BJ (cell line): ENCODE measurements around the gene SEZ6. TPM values are rescaled to one million over a fixed set of nuclear protein-coding genes. Genes with fewer than 3 reads are reported as not detected.

Experiments
- CTCF ChIA-PET: fragments of 350-600 bp; formaldehyde crosslinking; extraction: SDS; loops from one replicate; lab custom pipeline; 2021; ENCODE audit warnings: antibody characterized with exemption, inconsistent platforms; lab: Yijun Ruan, JAX
- POLR2A ChIA-PET: fragments of 300-600 bp; sonication (Branson Sonifier 250); formaldehyde crosslinking; extraction: SDS; loops from one replicate; lab custom pipeline; 2021; ENCODE audit warnings: antibody characterized with exemption; lab: Charles Lee
- DNase-seq: peaks from one replicate; pipeline ENCODE4 v3.0.0-alpha.2; 2011; ENCODE audit warnings: low read depth
- H3K27me3 ChIP-seq: 2 replicates; pipeline ENCODE4 v1.6.0; 2011; ENCODE audit warnings: low read length; ENCODE audit not compliant: control insufficient read depth, insufficient read depth
- H3K36me3 ChIP-seq: 2 replicates; pipeline ENCODE4 v1.5.1; 2011; ENCODE audit warnings: low read length; ENCODE audit not compliant: control insufficient read depth, insufficient read depth
- H3K4me3 ChIP-seq: 2 replicates; pipeline ENCODE4 v1.5.1; 2011; ENCODE audit warnings: low read depth, mild to moderate bottlenecking, control low read depth, low read length
- CTCF ChIP-seq: IDR thresholded peaks from 2 replicates; pipeline ENCODE4 v1.5.1; 2011; ENCODE audit warnings: low read depth, mild to moderate bottlenecking, control low read depth, inconsistent platforms, low read length, moderate library complexity; ENCODE audit not compliant: insufficient read depth
- polyA minus RNA-seq: library from RNA; depleted of rRNA, polyadenylated mRNA; stranded (reverse); fragments of >200 nt; gene quantifications from 2 replicates; pipeline ENCODE4 v1.2.3, GENCODE V29; 2011; rRNA and poly(A)+ RNA removed
- polyA plus RNA-seq: library from polyadenylated mRNA; depleted of rRNA; stranded (reverse); fragments of >200 nt; gene quantifications from 2 replicates; pipeline ENCODE4 v1.2.3, GENCODE V29; 2011; rRNA removed

The SEZ6 gene
- polyA plus RNA-seq = not detected in 2 replicates
- polyA minus RNA-seq = not detected in 2 replicates

- no peak for TF ChIP-seq CTCF
- ChIA-PET POLR2A (no interaction called here), CTCF (no interaction called here)
- Histone ChIP-seq H3K36me3 (no peaks in the 10 kb centered on the region), H3K27me3 (peaks cover 35% of the 10 kb centered on the region), H3K4me3 (no peak within 1 kb of the TSS)
- no peak for DNase-seq
These were observed at the start of gene SEZ6 for GRCh38 chr17:29005936-29006511. Gene SEZ6 (minus strand): TSS chr17:29006033. CDS start chr17:29005869, 164 bp downstream.

GRCh38 chr17:29054835-29055234, 49.0 kb upstream of the SEZ6 start:
- CTCF ChIA-PET = interaction anchor here (1.9 kb wide), 1 partner anchor 12 kb away, joined by 5 read pairs; the partner anchor contains the start of gene PIPOX
- no peaks in the 10 kb centered on the region for H3K36me3 ChIP-seq
- POLR2A ChIA-PET = no interaction called here
- peaks cover 16% of the 10 kb centered on the region for H3K27me3 ChIP-seq
- H3K4me3 ChIP-seq = no peak overlapping the region
- no peak for TF ChIP-seq CTCF
- DNase-seq = no peak

GRCh38 chr17:29051731-29052130, 45.9 kb upstream of the SEZ6 start:
- ChIA-PET CTCF (no interaction called here), POLR2A (no interaction called here)
- Histone ChIP-seq H3K36me3 (no peaks in the 10 kb centered on the region), H3K27me3 (peaks cover 18% of the 10 kb centered on the region), H3K4me3 (no peak overlapping the region)
- TF ChIP-seq CTCF = no peak
- no peak for DNase-seq

GRCh38 chr17:29051194-29051593, 45.4 kb upstream of the SEZ6 start:
- H3K27me3 ChIP-seq = peaks cover 19% of the 10 kb centered on the region
- H3K4me3 ChIP-seq = no peak overlapping the region
- ChIA-PET POLR2A (no interaction called here), CTCF (no interaction called here)
- H3K36me3 ChIP-seq = no peaks in the 10 kb centered on the region
- no peak for DNase-seq
- TF ChIP-seq CTCF = no peak

GRCh38 chr17:29050176-29050575, 44.3 kb upstream of the SEZ6 start:
- Histone ChIP-seq H3K36me3 (no peaks in the 10 kb centered on the region), H3K4me3 (no peak overlapping the region), H3K27me3 (peaks cover 16% of the 10 kb centered on the region)
- POLR2A ChIA-PET = no interaction called here
- DNase-seq = no peak
- TF ChIP-seq CTCF = no peak
- CTCF ChIA-PET = interaction anchor here (1.5 kb wide), 1 partner anchor 19 kb away, joined by 3 read pairs; no protein-coding TSS in a partner anchor
